Lower leg skin (tissue), 4 donors: ENCODE data around the gene SLC6A7. TPM values are rescaled to one million over a fixed set of nuclear protein-coding genes. Genes with fewer than 3 reads are reported as not detected.

ENCODE experiments used
- DNase-seq, 2 donors: peaks; one replicate each; pipeline ENCODE4 v3.0.0-alpha.2; 2019; ENCODE audit warnings: low spot score in 2 of 2
- H3K4me3 ChIP-seq: fragments of 200-600 bp; sonication (generic); 2 replicates; pipeline ENCODE4 v1.5.1; 2017; ENCODE audit warnings: mild to moderate bottlenecking, low read depth; ENCODE audit not compliant: poor library complexity, severe bottlenecking
- POLR2A ChIP-seq, 2 donors: fragments of 450-650 bp; IDR thresholded peaks; one replicate each; pipeline ENCODE4 v1.6.1; 2016 to 2017; ENCODE audit warnings: antibody characterized with exemption in 2 of 2, mild to moderate bottlenecking in 1 of 2, moderate library complexity in 1 of 2
- WGBS, 2 donors: methylation state at CpG; one replicate each; pipeline ENCODE4 v1.1.5; 2018; 5-methylcytosine and 5-hydroxymethylcytosine counted together
- intact Hi-C: fragments of 100-400 bp; cut with DNase I; formaldehyde crosslinking; loops from one replicate; pipeline ENCODE4 v1.15.0; 2023; ENCODE audit warnings: low total_unique reads
- total RNA-seq, 4 donors: library from RNA; depleted of rRNA; stranded (reverse); fragments of >200 nt; gene quantifications; one replicate each; pipeline ENCODE4 v1.1.0, GENCODE V29; 2016
- TF ChIP-seq, protein P1 (sequence below), 3 donors: fragments of 450-650 bp; IDR thresholded peaks; one replicate each; pipeline ENCODE4 v1.5.1; 2016; ENCODE audit warnings: antibody characterized with exemption in 3 of 3, mild to moderate bottlenecking in 3 of 3, moderate library complexity in 2 of 3

SLC6A7 gene
- total RNA-seq, 4 donors from 2014 or later: 0.88 TPM; not detected in 3

DNA sequence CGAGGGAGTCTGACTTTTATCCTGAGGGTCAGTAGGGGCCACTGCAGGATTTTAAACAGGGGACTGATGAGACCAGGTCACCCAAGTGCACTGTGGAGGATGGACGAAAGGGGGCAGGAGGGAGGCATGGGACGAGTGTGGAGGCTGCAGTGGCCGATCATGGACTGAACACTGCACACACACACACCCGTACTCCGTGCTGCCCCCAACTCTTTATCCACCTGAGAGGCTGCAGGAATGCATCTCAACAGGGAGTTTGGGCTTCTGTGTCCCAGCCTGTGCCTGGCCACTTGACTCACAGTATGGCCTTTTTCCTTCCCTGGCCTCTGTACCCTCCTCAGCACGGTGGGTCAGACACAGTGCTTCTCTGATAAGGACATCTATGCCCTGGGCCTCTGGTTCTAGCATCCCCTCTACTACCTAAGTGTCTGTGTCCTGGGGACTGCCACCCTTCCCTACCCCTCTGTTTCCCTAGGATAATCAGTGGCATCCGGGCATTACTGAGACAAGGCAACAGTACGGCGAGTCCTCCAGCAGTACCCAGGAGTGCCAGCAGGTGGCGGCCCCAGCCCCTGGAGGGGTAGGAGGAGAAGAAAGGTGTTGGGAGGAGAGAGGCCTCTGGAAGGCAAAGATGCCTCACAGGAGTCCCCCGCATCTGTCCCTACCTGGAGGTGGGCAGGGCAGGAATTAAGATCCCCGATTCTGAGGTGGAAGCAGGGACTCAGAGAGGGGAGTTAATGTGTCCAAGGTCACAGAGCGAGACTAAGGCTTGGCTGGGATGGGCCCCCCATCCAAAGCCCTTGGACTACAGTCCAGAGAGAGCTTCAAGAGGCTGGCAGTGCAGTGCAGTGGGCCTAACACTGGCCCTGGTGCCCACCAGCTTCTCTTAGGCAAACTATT lies 28.4 kb upstream of the SLC6A7 start:
- WGBS, 2 donors: 40 to 43% methylated on average over 14 of the region's 14 CpGs
- TF ChIP-seq POLR2A (IDR thresholded peaks at IDR 0.05): no peak
- TF ChIP-seq, protein P1, sequence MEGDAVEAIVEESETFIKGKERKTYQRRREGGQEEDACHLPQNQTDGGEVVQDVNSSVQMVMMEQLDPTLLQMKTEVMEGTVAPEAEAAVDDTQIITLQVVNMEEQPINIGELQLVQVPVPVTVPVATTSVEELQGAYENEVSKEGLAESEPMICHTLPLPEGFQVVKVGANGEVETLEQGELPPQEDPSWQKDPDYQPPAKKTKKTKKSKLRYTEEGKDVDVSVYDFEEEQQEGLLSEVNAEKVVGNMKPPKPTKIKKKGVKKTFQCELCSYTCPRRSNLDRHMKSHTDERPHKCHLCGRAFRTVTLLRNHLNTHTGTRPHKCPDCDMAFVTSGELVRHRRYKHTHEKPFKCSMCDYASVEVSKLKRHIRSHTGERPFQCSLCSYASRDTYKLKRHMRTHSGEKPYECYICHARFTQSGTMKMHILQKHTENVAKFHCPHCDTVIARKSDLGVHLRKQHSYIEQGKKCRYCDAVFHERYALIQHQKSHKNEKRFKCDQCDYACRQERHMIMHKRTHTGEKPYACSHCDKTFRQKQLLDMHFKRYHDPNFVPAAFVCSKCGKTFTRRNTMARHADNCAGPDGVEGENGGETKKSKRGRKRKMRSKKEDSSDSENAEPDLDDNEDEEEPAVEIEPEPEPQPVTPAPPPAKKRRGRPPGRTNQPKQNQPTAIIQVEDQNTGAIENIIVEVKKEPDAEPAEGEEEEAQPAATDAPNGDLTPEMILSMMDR (IDR thresholded peaks at IDR 0.05): peak in 1 of 3 donors; percentile 75
- peak; percentile 82 to 98 for DNase-seq
- no peak overlapping the region for H3K4me3 ChIP-seq
- intact Hi-C loops: no loop called here

DNA sequence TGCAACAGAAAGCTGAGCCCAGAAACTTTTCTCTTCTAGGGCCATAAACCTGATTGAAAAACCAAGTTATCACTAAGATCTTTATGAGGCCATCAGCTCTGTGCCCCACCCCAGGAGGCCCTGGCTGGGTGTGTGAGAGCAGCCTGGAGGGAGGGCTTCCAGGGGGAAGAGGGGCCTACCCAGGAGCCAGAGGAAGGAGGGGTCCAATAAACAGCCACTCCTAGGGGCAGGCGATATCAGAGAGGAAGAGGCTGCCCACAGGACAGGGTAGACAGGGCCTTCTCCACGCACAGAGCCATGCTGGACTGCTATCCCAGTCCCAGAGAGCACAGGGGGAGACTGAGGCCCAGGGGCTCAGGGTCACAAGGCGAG lies 27.7 kb upstream of the SLC6A7 start:
- TF ChIP-seq POLR2A (IDR thresholded peaks at IDR 0.05): no peak
- TF ChIP-seq, protein P1 (IDR thresholded peaks at IDR 0.05): no peak
- intact Hi-C loops: no loop called here
- no peak overlapping the region for H3K4me3 ChIP-seq
- WGBS, 2 donors: 78 to 88% methylated on average over 3 of the region's 3 CpGs
- DNase-seq: no peak

DNA sequence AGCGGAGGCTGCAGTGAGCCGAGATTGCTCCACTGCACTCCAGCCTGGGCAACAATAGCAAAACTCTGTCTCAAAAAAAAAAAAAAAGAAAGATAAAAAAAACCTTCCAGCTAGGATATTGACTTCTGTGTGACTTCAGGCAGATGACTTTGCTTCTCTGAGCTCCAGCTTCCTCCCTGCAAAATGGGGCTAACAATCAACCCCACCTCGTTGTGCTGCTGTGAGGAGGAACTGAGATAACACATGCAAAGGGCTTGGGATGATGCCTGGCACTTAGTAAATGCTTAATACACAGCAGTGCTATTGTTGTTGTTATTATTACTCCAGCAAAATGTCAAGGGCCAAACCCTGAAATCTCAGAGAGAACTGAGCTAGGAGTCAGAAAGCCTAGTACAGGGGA lies 26.8 kb upstream of the SLC6A7 start:
- intact Hi-C loops: no loop called here
- TF ChIP-seq, protein P1 (IDR thresholded peaks at IDR 0.05): no peak
- TF ChIP-seq POLR2A (IDR thresholded peaks at IDR 0.05): no peak
- no peak overlapping the region for H3K4me3 ChIP-seq
- DNase-seq: no peak
- WGBS, 2 donors: 51 to 64% methylated on average over 3 of the region's 3 CpGs

DNA sequence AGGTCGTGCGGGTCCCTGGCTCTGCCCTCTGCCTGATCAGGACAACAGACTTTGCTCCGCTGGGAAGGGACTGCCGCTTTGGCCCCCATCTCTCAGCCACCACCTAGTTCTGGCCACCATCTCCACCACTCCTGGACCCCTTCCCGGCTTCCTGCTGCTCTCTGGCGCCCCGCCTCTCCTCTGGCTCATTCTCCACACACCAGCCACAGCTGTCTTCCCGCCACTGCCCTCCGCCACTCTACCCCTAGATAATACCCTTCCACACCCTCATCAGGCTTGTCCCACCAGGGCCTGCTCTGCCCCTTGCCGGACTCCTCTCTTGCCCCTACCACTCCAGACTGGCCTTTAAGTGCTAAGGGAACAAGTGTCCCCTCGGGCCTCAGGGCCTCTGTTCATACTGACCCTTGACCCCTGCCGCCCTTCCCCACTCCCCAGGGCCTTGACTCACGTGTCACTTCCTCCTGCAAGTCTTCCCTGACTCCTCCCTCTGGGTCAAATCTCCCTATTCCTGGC lies 26.3 kb upstream of the SLC6A7 start:
- 45 to 61% methylated on average over 13 of the region's 13 CpGs for WGBS, 2 donors
- no peak overlapping the region for H3K4me3 ChIP-seq
- peak; percentile 68 to 97 for DNase-seq
- TF ChIP-seq POLR2A (IDR thresholded peaks at IDR 0.05): no peak
- TF ChIP-seq, protein P1 (IDR thresholded peaks at IDR 0.05): no peak
- intact Hi-C loops: no loop called here

DNA sequence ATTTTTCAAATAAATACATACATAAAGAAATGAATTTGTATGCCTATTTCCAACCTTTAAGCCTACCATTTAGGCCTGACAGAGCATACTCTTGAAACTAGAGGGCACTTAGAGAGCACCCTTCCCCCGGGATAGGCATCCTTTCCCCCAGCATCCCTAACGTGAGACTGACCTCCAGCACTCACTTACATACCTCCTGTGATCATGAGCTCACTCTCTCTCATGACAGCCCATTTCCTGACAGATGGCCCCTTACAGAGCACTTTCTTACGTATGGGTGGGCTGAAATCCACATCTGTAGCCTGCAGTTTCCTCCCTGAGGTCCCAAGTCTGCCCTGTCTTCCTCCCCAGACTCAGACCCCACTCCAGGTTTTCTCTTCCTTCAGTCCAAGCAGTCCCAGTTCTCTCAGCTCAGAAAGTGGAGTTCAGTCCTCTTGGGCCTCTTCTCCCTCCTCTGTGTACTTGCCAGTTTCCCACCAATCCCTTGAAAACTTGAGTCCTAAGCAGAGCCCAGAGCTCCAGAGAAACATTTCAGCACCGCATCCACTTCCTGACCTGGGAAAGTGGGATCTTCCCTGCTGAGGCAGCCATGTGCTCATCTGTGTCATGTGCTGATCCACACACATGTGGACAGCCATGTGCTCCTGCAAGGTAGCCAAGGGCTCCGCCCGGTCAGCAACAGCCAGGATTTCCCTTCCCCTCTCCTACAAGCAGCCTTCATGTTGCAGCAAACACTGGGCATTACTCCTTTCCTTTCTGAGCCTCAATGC lies 25.5 kb upstream of the SLC6A7 start:
- TF ChIP-seq, protein P1 (IDR thresholded peaks at IDR 0.05): no peak
- no peak for TF ChIP-seq POLR2A (IDR thresholded peaks at IDR 0.05)
- intact Hi-C loops: no loop called here
- WGBS, 2 donors: 41 to 51% methylated on average over 6 of the region's 6 CpGs
- peak; percentile 69 to 94 for DNase-seq
- no peak overlapping the region for H3K4me3 ChIP-seq
